Esophagus squamous epithelium (tissue), 4 donors: ENCODE data around the gene PBX3.

ENCODE experiments used
- POLR2A ChIP-seq, 4 donors: fragments of 450-650 bp; IDR thresholded peaks; one replicate each; pipeline ENCODE4 v1.6.1; 2017; ENCODE audit warnings: antibody characterized with exemption in 4 of 4, mild to moderate bottlenecking in 4 of 4, moderate library complexity in 3 of 4
- TF ChIP-seq, protein P1 (sequence below), 6 experiments: fragments of 450-650 bp in 4 of 6; fragments of 200-600 bp in 2 of 6; sonication (generic) in 2 of 6; IDR thresholded peaks; one replicate each; pipeline ENCODE4 v1.5.1; 2016 to 2019; ENCODE audit warnings: antibody characterized with exemption in 6 of 6, mild to moderate bottlenecking in 4 of 6, moderate library complexity in 4 of 6

GRCh38 chr9:125999504-125999881 lies 252.3 kb downstream of the PBX3 start:
- TF ChIP-seq POLR2A (IDR thresholded peaks at IDR 0.05), result no peak
- TF ChIP-seq, protein P1, sequence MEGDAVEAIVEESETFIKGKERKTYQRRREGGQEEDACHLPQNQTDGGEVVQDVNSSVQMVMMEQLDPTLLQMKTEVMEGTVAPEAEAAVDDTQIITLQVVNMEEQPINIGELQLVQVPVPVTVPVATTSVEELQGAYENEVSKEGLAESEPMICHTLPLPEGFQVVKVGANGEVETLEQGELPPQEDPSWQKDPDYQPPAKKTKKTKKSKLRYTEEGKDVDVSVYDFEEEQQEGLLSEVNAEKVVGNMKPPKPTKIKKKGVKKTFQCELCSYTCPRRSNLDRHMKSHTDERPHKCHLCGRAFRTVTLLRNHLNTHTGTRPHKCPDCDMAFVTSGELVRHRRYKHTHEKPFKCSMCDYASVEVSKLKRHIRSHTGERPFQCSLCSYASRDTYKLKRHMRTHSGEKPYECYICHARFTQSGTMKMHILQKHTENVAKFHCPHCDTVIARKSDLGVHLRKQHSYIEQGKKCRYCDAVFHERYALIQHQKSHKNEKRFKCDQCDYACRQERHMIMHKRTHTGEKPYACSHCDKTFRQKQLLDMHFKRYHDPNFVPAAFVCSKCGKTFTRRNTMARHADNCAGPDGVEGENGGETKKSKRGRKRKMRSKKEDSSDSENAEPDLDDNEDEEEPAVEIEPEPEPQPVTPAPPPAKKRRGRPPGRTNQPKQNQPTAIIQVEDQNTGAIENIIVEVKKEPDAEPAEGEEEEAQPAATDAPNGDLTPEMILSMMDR (IDR thresholded peaks at IDR 0.05), result no peak
